ENCODE results near the gene CNOT11.

- TF ChIP-seq ZNF8 (CRISPR knock-in tag; IDR thresholded peaks at IDR 0.05) (no peak), ARNTL (CRISPR knock-in tag; IDR thresholded peaks at IDR 0.05; ENCODE audit: borderline replicate concordance, low read depth) (no peak), GLIS3 (CRISPR knock-in tag; IDR thresholded peaks at IDR 0.05) (no peak), ZFP30 (CRISPR knock-in tag; IDR thresholded peaks at IDR 0.05) (no peak), RARB (CRISPR knock-in tag; IDR thresholded peaks at IDR 0.05) (no peak), PPARA (CRISPR knock-in tag; IDR thresholded peaks at IDR 0.05; ENCODE audit: borderline replicate concordance) (no peak), SNAI2 (CRISPR knock-in tag; IDR thresholded peaks at IDR 0.05) (no peak), TSHZ2 (CRISPR knock-in tag; IDR thresholded peaks at IDR 0.05) (no peak), PATZ1 (CRISPR knock-in tag; IDR thresholded peaks at IDR 0.05; ENCODE audit: borderline replicate concordance) (no peak), CSDC2 (CRISPR knock-in tag; IDR thresholded peaks at IDR 0.05) (no peak)
Measured at GRCh38 chr2:101300836-101301235, 48.1 kb downstream of the CNOT11 start.
